Psoas muscle (tissue), 8 donors: ENCODE data around the gene PRDM2. TPM values are rescaled to one million over a fixed set of nuclear protein-coding genes. Genes with fewer than 3 reads are reported as not detected.
"Not testable (repeated sequence)": the region's sequence is repeated elsewhere in the genome, so short reads cannot be mapped to it uniquely, and the experiment has no call there.

Experiments
- ATAC-seq, 4 donors: fragments of 200-7000 bp; cut with Tn5 transposase; one replicate each; pipeline ENCODE4 v1.9.1; 2020; ENCODE audit warnings: moderate library complexity in 3 of 4, mild to moderate bottlenecking in 2 of 4
- DNase-seq, 2 donors: peaks; one replicate each; pipeline ENCODE4 v3.0.0-alpha.2; 2020
- H3K27ac ChIP-seq: fragments of 200-600 bp; one replicate; pipeline ENCODE4 v1.8.0; 2022
- H3K27me3 ChIP-seq, 3 donors: fragments of 200-600 bp in 1 of 3; one replicate each; pipeline versions ENCODE4 v1.6.1 to v1.8.0; 2013 to 2022; ENCODE audit warnings: low read length in 2 of 3, mild to moderate bottlenecking in 2 of 3, moderate library complexity in 1 of 3; ENCODE audit not compliant: insufficient read depth in 3 of 3
- H3K36me3 ChIP-seq, 2 donors: fragments of 200-600 bp in 1 of 2; one replicate each; pipeline versions ENCODE4 v1.6.1 to v1.8.0; 2013 to 2022; ENCODE audit warnings: low read depth in 1 of 2, mild to moderate bottlenecking in 1 of 2, moderate library complexity in 1 of 2; ENCODE audit not compliant: insufficient read depth in 1 of 2
- H3K4me1 ChIP-seq: fragments of 200-600 bp; one replicate; pipeline ENCODE4 v1.8.0; 2022
- H3K4me3 ChIP-seq: fragments of 200-600 bp; one replicate; pipeline ENCODE4 v1.8.0; 2022; ENCODE audit warnings: mild to moderate bottlenecking
- H3K9me3 ChIP-seq: fragments of 200-600 bp; one replicate; pipeline ENCODE4 v1.8.0; 2022
- CTCF ChIP-seq: fragments of 200-600 bp; IDR thresholded peaks from one replicate; pipeline ENCODE4 v1.8.0; 2022; ENCODE audit warnings: antibody characterized with exemption
- WGBS, 3 donors: extraction: QIAGEN DNeasy Blood & Tissue Kit; methylation state at CpG; one replicate each; pipeline versions ENCODE4 v1.1.6 to v1.1.7; 2013; 5-methylcytosine and 5-hydroxymethylcytosine counted together
- intact Hi-C, 2 donors: fragments of 100-400 bp; cut with DNase I; formaldehyde crosslinking; loops; one replicate each; pipeline versions ENCODE4 v1.11.0 to v1.14.2; 2022
- polyA plus RNA-seq, 3 donors: library from polyadenylated mRNA; stranded (reverse); fragments of 200-250 nt; gene quantifications; one replicate each; pipeline ENCODE4 v1.2.3, GENCODE V29; 2013
- total RNA-seq, 4 donors: library from RNA; stranded (reverse); fragmentation: NEBNext Ultra II Directional in 2 of 4; extraction: Animal tissue kit (Norgen Biotek cat#: 25700) in 2 of 4; gene quantifications; one replicate each; pipeline versions ENCODE4 v1.2.1 to v1.2.4, GENCODE V29; 2021 to 2023
- donor health status: healthy with polysubstance abuse.
- donor health status: DM: no; HTN: no; CAD: no; lungs with moderate emphysema.
- donor health status: Bipolar disorder and iron deficiency.
- donor health status: healthy.
- donor health status: DM: yes; HTN: yes; CAD: no.
- donor health status: DM: no; HTN: no; CAD: no.
- donor health status: DM: no; HTN: no; CAD: no.
- donor health status: DM: yes; HTN: yes; CAD: no.

Gene PRDM2
- total and polyA plus RNA-seq, 7 donors = 12.1 to 84.3 (median 44.3) TPM

- no peaks in the 10 kb centered on the region for H3K4me1 ChIP-seq
- intact Hi-C loops = no loop called here
- no peak overlapping the region for H3K27ac ChIP-seq
- no peak for TF ChIP-seq CTCF
- peaks cover 0 to 8% (median 0%) of the 10 kb centered on the region in 3 donors for H3K27me3 ChIP-seq
- DNase-seq (no peak), ATAC-seq (no peak)
- H3K9me3 ChIP-seq = no peaks in the 10 kb centered on the region
- H3K4me3 ChIP-seq = no peak overlapping the region
- no peaks in the 10 kb centered on the region for H3K36me3 ChIP-seq
- 54 to 75% (median 57%) methylated on average over 1 of the region's 1 CpG for WGBS, 3 donors
These were observed 18.1 kb upstream of the PRDM2 start for GRCh38 chr1:13681921-13682320.

- Histone ChIP-seq H3K27me3 (peaks cover 0 to 8% (median 0%) of the 10 kb centered on the region in 3 donors), H3K36me3 (no peaks in the 10 kb centered on the region), H3K4me3 (no peak overlapping the region), H3K9me3 (no peaks in the 10 kb centered on the region), H3K27ac (no peak overlapping the region), H3K4me1 (no peaks in the 10 kb centered on the region)
- DNase-seq (no peak), ATAC-seq (no peak)
- intact Hi-C loops = no loop called here
- WGBS, 3 donors = 69 to 75% (median 69%) methylated on average over 3 of the region's 3 CpGs
- TF ChIP-seq CTCF = no peak
These were observed 17.5 kb upstream of the PRDM2 start for GRCh38 chr1:13682444-13682843.

GRCh38 chr1:13683206-13683605, 16.8 kb upstream of the PRDM2 start:
- no peaks in the 10 kb centered on the region for H3K36me3 ChIP-seq
- H3K4me3 ChIP-seq = no peak overlapping the region
- intact Hi-C loops = no loop called here
- no peaks in the 10 kb centered on the region for H3K4me1 ChIP-seq
- WGBS, 3 donors = 78 to 83% (median 82%) methylated on average over 7 of the region's 7 CpGs
- no peak overlapping the region for H3K27ac ChIP-seq
- TF ChIP-seq CTCF = no peak
- no peaks in the 10 kb centered on the region for H3K9me3 ChIP-seq
- H3K27me3 ChIP-seq = peaks cover 0 to 8% (median 0%) of the 10 kb centered on the region in 3 donors
- no peak for ATAC-seq
- DNase-seq = no peak

GRCh38 chr1:13687151-13687715, 12.8 kb upstream of the PRDM2 start:
- no peaks in the 10 kb centered on the region for H3K4me1 ChIP-seq
- no peak for TF ChIP-seq CTCF
- no peak for DNase-seq
- ATAC-seq = no peak
- intact Hi-C loops = no loop called here
- WGBS, 3 donors = 62 to 68% (median 65%) methylated on average over 6 of the region's 6 CpGs
- H3K27ac ChIP-seq = no peak overlapping the region
- H3K9me3 ChIP-seq = no peaks in the 10 kb centered on the region
- no peaks in the 10 kb centered on the region for H3K27me3 ChIP-seq
- H3K4me3 ChIP-seq = no peak overlapping the region
- no peaks in the 10 kb centered on the region for H3K36me3 ChIP-seq

- H3K9me3 ChIP-seq, H3K36me3 ChIP-seq, H3K4me1 ChIP-seq, H3K27ac ChIP-seq, ATAC-seq, intact Hi-C loops, H3K4me3 ChIP-seq, DNase-seq: not testable (repeated sequence)
- peaks cover 0 to 11% (median 2%) of the 10 kb centered on the region in 3 donors for H3K27me3 ChIP-seq
- 59 to 62% (median 61%) methylated on average over 6 of the region's 6 CpGs for WGBS, 3 donors
These were observed 6.9 kb upstream of the PRDM2 start for GRCh38 chr1:13693094-13693493.
